GM13976 (cell line): ENCODE data around the gene OAS3.
"Not testable (repeated sequence)": the region's sequence is repeated elsewhere in the genome, so short reads cannot be mapped to it uniquely, and the experiment has no call there.

Experiments used
- DNase-seq: peaks from one replicate; pipeline ENCODE4 v3.0.0; 2012; ENCODE audit warnings: low spot score
- in situ Hi-C: fragments of 300-500 bp; cut with MboI; formaldehyde crosslinking; loops from one replicate; pipeline ENCODE4 v1.12.0; 2022; ENCODE audit warnings: low sequenced_read_pairs, mixed read lengths, inconsistent platforms; ENCODE audit not compliant: unreplicated experiment
- TF ChIP-seq, protein P1 (sequence below): IDR thresholded peaks from 2 replicates; pipeline ENCODE4 v1.5.1; 2012; ENCODE audit warnings: borderline replicate concordance, mild to moderate bottlenecking; ENCODE audit not compliant: insufficient read depth; ENCODE audit errors: extremely low read depth, missing control alignments, control extremely low read depth

OAS3 gene

GRCh38 chr12:112947761-112948160 is 9.5 kb downstream of the OAS3 start:
- TF ChIP-seq, protein P1, sequence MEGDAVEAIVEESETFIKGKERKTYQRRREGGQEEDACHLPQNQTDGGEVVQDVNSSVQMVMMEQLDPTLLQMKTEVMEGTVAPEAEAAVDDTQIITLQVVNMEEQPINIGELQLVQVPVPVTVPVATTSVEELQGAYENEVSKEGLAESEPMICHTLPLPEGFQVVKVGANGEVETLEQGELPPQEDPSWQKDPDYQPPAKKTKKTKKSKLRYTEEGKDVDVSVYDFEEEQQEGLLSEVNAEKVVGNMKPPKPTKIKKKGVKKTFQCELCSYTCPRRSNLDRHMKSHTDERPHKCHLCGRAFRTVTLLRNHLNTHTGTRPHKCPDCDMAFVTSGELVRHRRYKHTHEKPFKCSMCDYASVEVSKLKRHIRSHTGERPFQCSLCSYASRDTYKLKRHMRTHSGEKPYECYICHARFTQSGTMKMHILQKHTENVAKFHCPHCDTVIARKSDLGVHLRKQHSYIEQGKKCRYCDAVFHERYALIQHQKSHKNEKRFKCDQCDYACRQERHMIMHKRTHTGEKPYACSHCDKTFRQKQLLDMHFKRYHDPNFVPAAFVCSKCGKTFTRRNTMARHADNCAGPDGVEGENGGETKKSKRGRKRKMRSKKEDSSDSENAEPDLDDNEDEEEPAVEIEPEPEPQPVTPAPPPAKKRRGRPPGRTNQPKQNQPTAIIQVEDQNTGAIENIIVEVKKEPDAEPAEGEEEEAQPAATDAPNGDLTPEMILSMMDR: no peak
- no peak for DNase-seq
- in situ Hi-C loops: no loop called here

DNA sequence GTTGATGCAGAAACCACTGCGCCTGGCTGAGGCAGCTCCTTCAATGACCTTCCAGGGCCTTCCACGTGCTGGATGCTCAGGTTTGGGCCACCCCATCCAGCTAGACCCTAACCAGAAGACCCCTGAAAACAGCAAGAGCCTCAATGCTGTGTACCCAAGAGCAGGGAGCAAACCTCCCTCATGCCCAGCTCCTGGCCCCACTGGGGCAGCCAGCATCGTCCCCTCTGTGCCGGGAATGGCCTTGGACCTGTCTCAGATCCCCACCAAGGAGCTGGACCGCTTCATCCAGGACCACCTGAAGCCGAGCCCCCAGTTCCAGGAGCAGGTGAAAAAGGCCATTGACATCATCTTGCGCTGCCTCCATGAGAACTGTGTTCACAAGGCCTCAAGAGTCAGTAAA is 10.5 kb downstream of the OAS3 start:
- TF ChIP-seq, protein P1: no peak
- in situ Hi-C loops: no loop called here
- no peak for DNase-seq

GRCh38 chr12:112950701-112951100 is 12.4 kb downstream of the OAS3 start:
- no peak for DNase-seq
- TF ChIP-seq, protein P1: no peak
- in situ Hi-C loops: no loop called here

GRCh38 chr12:112957125-112957524 is 18.9 kb downstream of the OAS3 start:
- DNase-seq, in situ Hi-C loops: not testable (repeated sequence)

DNA sequence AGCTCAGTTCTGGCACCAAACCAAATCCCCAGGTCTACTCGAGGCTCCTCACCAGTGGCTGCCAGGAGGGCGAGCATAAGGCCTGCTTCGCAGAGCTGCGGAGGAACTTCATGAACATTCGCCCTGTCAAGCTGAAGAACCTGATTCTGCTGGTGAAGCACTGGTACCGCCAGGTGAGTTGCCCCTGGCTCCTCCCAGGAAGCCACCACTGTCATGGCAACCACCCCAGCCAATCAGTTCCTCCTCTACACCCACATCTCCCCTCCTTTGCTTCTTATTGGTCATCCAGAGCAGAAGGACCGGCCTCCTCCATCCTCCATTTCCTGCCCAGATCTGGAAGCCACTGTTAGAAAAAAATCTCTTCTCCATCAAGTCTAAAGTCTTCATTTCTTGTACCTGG is 22.8 kb downstream of the OAS3 start:
- TF ChIP-seq, protein P1: no peak
- no peak for DNase-seq
- in situ Hi-C loops: no loop called here

- DNase-seq: no peak
- in situ Hi-C loops: no loop called here
- TF ChIP-seq, protein P1: no peak
These were observed 23.3 kb downstream of the OAS3 start for GRCh38 chr12:112961536-112961935.

DNA sequence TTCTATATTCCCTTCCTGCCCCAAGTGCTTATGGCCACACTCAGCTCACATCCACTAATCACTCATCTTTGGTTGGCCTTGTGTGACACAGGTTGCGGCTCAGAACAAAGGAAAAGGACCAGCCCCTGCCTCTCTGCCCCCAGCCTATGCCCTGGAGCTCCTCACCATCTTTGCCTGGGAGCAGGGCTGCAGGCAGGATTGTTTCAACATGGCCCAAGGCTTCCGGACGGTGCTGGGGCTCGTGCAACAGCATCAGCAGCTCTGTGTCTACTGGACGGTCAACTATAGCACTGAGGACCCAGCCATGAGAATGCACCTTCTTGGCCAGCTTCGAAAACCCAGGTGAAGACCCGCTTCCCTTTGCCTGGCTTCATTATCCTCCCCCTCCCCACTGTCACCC is 24.3 kb downstream of the OAS3 start:
- TF ChIP-seq, protein P1: no peak
- in situ Hi-C loops: no loop called here
- DNase-seq: no peak
